ENCODE results near the gene KRT73.

Gene KRT73

GRCh38 chr12:52622349-52622748 lies 4.0 kb upstream of the KRT73 start:
- no peak for DNase-seq

GRCh38 chr12:52618866-52619265 lies 507 bp upstream of the KRT73 start:
- no peak for DNase-seq

GRCh38 chr12:52617403-52617785 lies 965 bp downstream of the KRT73 start:
- DNase-seq, result no peak

- no peak for DNase-seq
Observed at GRCh38 chr12:52616680-52617402, 1.5 kb downstream of the KRT73 start.

- DNase-seq, result no peak
Observed at GRCh38 chr12:52615912-52616311, 2.4 kb downstream of the KRT73 start.

- no peak for DNase-seq
Observed at GRCh38 chr12:52615208-52615868, 3.0 kb downstream of the KRT73 start.

GRCh38 chr12:52614381-52615207 lies 3.8 kb downstream of the KRT73 start:
- DNase-seq, result no peak

- DNase-seq, result no peak
Observed at GRCh38 chr12:52613384-52614030, 4.9 kb downstream of the KRT73 start.

GRCh38 chr12:52612431-52613383 lies 5.7 kb downstream of the KRT73 start:
- no peak for DNase-seq

GRCh38 chr12:52611080-52611468 lies 7.3 kb downstream of the KRT73 start:
- DNase-seq, result no peak

- DNase-seq, result no peak
Observed at GRCh38 chr12:52608826-52609630, 9.3 kb downstream of the KRT73 start.

GRCh38 chr12:52608161-52608560 lies 10.2 kb downstream of the KRT73 start:
- no peak for DNase-seq

- no peak for DNase-seq
Observed at GRCh38 chr12:52607314-52607713, 11.0 kb downstream of the KRT73 start.

GRCh38 chr12:52606581-52607218 lies 11.7 kb downstream of the KRT73 start:
- no peak for DNase-seq

GRCh38 chr12:52606096-52606495 lies 12.3 kb downstream of the KRT73 start:
- DNase-seq, result no peak

- DNase-seq, result no peak
Observed at GRCh38 chr12:52605542-52605941, 12.8 kb downstream of the KRT73 start.

- no peak for DNase-seq
Observed at GRCh38 chr12:52604859-52605258, 13.5 kb downstream of the KRT73 start.

- DNase-seq, result no peak
Observed at GRCh38 chr12:52603314-52603713, 15.0 kb downstream of the KRT73 start.

- no peak for DNase-seq
Observed at GRCh38 chr12:52602552-52602951, 15.8 kb downstream of the KRT73 start.
